Fibroblast of skin of right biceps (primary cell): ENCODE measurements around the gene ANKDD1A.

Source experiments
- DNase-seq: peaks from one replicate; pipeline ENCODE4 v3.0.0-alpha.2; 2013

The ANKDD1A gene

GRCh38 chr15:64925335-64926330 is 13.9 kb downstream of the ANKDD1A start:
- DNase-seq, result no peak

- no peak for DNase-seq
These were observed 15.0 kb downstream of the ANKDD1A start for GRCh38 chr15:64926661-64927060.

- no peak for DNase-seq
These were observed 17.0 kb downstream of the ANKDD1A start for GRCh38 chr15:64928626-64929220.

GRCh38 chr15:64930019-64930652 is 18.4 kb downstream of the ANKDD1A start:
- DNase-seq, result no peak

- peak; percentile 19 for DNase-seq
These were observed 19.2 kb downstream of the ANKDD1A start for GRCh38 chr15:64930778-64931371.

GRCh38 chr15:64931381-64931780 is 19.7 kb downstream of the ANKDD1A start:
- DNase-seq, result no peak

GRCh38 chr15:64934023-64934422 is 22.3 kb downstream of the ANKDD1A start:
- DNase-seq, result no peak

- peak; percentile 13 for DNase-seq
These were observed 26.5 kb downstream of the ANKDD1A start for GRCh38 chr15:64938192-64938591.

- no peak for DNase-seq
These were observed 30.7 kb downstream of the ANKDD1A start for GRCh38 chr15:64942356-64942755.

- no peak for DNase-seq
These were observed 32.0 kb downstream of the ANKDD1A start for GRCh38 chr15:64943512-64944225.

GRCh38 chr15:64944961-64945360 is 33.3 kb downstream of the ANKDD1A start:
- no peak for DNase-seq

- DNase-seq, result no peak
These were observed 35.5 kb downstream of the ANKDD1A start for GRCh38 chr15:64947211-64947610.

- no peak for DNase-seq
These were observed 37.2 kb downstream of the ANKDD1A start for GRCh38 chr15:64948916-64949315.

GRCh38 chr15:64949383-64950186 is 37.9 kb downstream of the ANKDD1A start:
- DNase-seq, result no peak

GRCh38 chr15:64950888-64951287 is 39.2 kb downstream of the ANKDD1A start:
- DNase-seq, result no peak

GRCh38 chr15:64951777-64952418 is 40.2 kb downstream of the ANKDD1A start:
- no peak for DNase-seq

GRCh38 chr15:64954395-64954794 is 42.7 kb downstream of the ANKDD1A start:
- no peak for DNase-seq

GRCh38 chr15:64959128-64959527 is 47.4 kb downstream of the ANKDD1A start:
- DNase-seq, result no peak

- DNase-seq, result no peak
These were observed 48.5 kb downstream of the ANKDD1A start for GRCh38 chr15:64960153-64960552.

- no peak for DNase-seq
These were observed 49.3 kb downstream of the ANKDD1A start for GRCh38 chr15:64961013-64961412.

- DNase-seq, result no peak
These were observed 57.7 kb downstream of the ANKDD1A start for GRCh38 chr15:64969401-64969800.
